Heart right ventricle (tissue), 16 donors: ENCODE results near the gene PRDM2. TPM values are rescaled to one million over a fixed set of nuclear protein-coding genes. Genes with fewer than 3 reads are reported as not detected.

Source experiments
- ATAC-seq, 8 donors: fragments of 200-7000 bp; cut with Tn5 transposase; one replicate each; pipeline ENCODE4 v1.9.1; 2020; ENCODE audit warnings: mild to moderate bottlenecking in 8 of 8, moderate library complexity in 8 of 8, moderate number of reproducible peaks in 1 of 8
- DNase-seq, 2 donors: peaks; one replicate each; pipeline ENCODE4 v3.0.0-alpha.2; 2020
- H3K27ac ChIP-seq, 10 donors: fragments of 200-600 bp; sonication (generic) in 2 of 10; one replicate each; pipeline versions ENCODE4 v1.5.0 to v1.8.0; 2020 to 2022; ENCODE audit warnings: mild to moderate bottlenecking in 3 of 10
- H3K27me3 ChIP-seq, 7 donors: fragments of 200-600 bp; one replicate each; pipeline ENCODE4 v1.8.0; 2021 to 2022; ENCODE audit warnings: mild to moderate bottlenecking in 2 of 7
- H3K36me3 ChIP-seq, 9 donors: fragments of 200-600 bp; sonication (generic) in 1 of 9; one replicate each; pipeline versions ENCODE4 v1.5.0 to v1.8.0; 2020 to 2022; ENCODE audit warnings: mild to moderate bottlenecking in 2 of 9
- H3K4me1 ChIP-seq, 9 donors: fragments of 200-600 bp; sonication (generic) in 1 of 9; one replicate each; pipeline versions ENCODE4 v1.5.0 to v1.8.0; 2020 to 2022; ENCODE audit warnings: mild to moderate bottlenecking in 4 of 9
- H3K4me3 ChIP-seq, 10 donors: fragments of 200-600 bp; sonication (generic) in 2 of 10; one replicate each; pipeline versions ENCODE4 v1.5.0 to v1.8.0; 2020 to 2022; ENCODE audit warnings: mild to moderate bottlenecking in 7 of 10, moderate library complexity in 2 of 10
- H3K9me3 ChIP-seq, 11 donors: fragments of 200-600 bp in 10 of 11; sonication (generic) in 2 of 11; one replicate each; pipeline versions ENCODE4 v1.5.0 to v1.8.0; 2013 to 2022; ENCODE audit warnings: mild to moderate bottlenecking in 2 of 11, control low read depth in 1 of 11, moderate library complexity in 1 of 11
- WGBS, 2 donors: extraction: QIAGEN DNeasy Blood & Tissue Kit; methylation state at CpG; one replicate each; pipeline ENCODE4 v1.1.7; 2013; ENCODE audit warnings: inconsistent platforms in 1 of 2; 5-methylcytosine and 5-hydroxymethylcytosine counted together
- intact Hi-C, 10 donors: fragments of 100-400 bp; cut with DNase I; formaldehyde crosslinking; loops; one replicate each; pipeline versions ENCODE4 v1.11.1 to v1.14.2; 2022
- polyA plus RNA-seq, 2 donors: library from polyadenylated mRNA; stranded (reverse); fragments of 200-250 nt; gene quantifications; one replicate each; pipeline ENCODE4 v1.2.3, GENCODE V29; 2013
- total RNA-seq, 10 donors: library from RNA; stranded (reverse); fragmentation: NEBNext Ultra II Directional in 3 of 10; extraction: Animal tissue kit (Norgen Biotek cat#: 25700) in 3 of 10; gene quantifications; one replicate each; pipeline versions ENCODE4 v1.2.1 to v1.2.4, GENCODE V29; 2021 to 2023
- TF ChIP-seq, protein P1 (sequence below), 9 donors: fragments of 200-600 bp; sonication (generic) in 2 of 9; IDR thresholded peaks; one replicate each; pipeline versions ENCODE4 v1.5.0 to v1.8.0; 2021 to 2022; ENCODE audit warnings: antibody characterized with exemption in 9 of 9, mild to moderate bottlenecking in 5 of 9, moderate library complexity in 1 of 9
- donor health status: Arrhythmogenic right ventricular cardiomyopathy.
- donor health status: ischemic (EF 13 %, LVEDD 7.1; RV severe dilation, severe dysfunction).
- donor health status: healthy with polysubstance abuse.
- donor health status: DM: no; HTN: yes; CAD: no.
- donor health status: DM: no; HTN: no; CAD: no.
- donor health status: ischemic (EF 25% LVEDD 6.9; RV normal size, moderate dysfunction).
- donor health status: ischemic (EF 25% LVEDD 5.7; RV mildly dilated, moderate dysfunction).
- donor health status: healthy.
- donor health status: DM: yes; HTN: yes; CAD: no.
- donor health status: Ischemic cardiomyopathy.
- donor health status: ischemic (EF 35%, LVEDD 5.7; RV mildly dilated, moderate dysfunction).
- donor health status: nonischemic (EF 11% LVEDD 7.7; RV severe dilation, severe dysfunction).
- donor health status: DM: yes; HTN: yes; CAD: no.
- donor health status: PGD.
- donor health status: ischemic (EF 29% LVEDD 5.4; RV normal size, mild dysfunction).
- donor health status: nonischemic (EF 23%, LVEDD 6.1; RV moderate dilation, normal function).

PRDM2 gene
- total and polyA plus RNA-seq, 12 donors, result 10.3 to 57.3 (median 42.4) TPM

DNA sequence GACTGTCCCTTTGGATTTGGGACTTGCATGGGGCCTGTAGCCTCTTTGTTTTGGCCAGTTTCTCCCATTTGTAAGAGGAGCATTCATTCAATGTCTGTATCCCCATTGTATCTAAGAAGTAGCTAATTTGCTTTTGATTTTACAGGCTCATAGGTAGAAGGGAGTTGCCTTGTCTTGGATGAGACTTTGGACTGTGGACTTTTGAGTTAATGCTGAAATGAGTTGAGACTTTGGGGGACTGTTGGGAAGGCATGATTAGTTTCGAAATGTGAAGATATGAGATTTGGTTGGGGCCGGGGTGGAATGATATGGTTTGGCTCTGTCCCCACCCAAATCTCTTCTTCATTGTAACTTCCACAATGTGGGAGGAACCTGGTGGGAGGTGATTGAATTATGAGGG, 151.7 kb downstream of the PRDM2 start:
- TF ChIP-seq, protein P1, sequence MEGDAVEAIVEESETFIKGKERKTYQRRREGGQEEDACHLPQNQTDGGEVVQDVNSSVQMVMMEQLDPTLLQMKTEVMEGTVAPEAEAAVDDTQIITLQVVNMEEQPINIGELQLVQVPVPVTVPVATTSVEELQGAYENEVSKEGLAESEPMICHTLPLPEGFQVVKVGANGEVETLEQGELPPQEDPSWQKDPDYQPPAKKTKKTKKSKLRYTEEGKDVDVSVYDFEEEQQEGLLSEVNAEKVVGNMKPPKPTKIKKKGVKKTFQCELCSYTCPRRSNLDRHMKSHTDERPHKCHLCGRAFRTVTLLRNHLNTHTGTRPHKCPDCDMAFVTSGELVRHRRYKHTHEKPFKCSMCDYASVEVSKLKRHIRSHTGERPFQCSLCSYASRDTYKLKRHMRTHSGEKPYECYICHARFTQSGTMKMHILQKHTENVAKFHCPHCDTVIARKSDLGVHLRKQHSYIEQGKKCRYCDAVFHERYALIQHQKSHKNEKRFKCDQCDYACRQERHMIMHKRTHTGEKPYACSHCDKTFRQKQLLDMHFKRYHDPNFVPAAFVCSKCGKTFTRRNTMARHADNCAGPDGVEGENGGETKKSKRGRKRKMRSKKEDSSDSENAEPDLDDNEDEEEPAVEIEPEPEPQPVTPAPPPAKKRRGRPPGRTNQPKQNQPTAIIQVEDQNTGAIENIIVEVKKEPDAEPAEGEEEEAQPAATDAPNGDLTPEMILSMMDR (IDR thresholded peaks at IDR 0.05), result no peak
- WGBS, 2 donors, result 65 to 81% methylated on average over 2 of the region's 2 CpGs

DNA sequence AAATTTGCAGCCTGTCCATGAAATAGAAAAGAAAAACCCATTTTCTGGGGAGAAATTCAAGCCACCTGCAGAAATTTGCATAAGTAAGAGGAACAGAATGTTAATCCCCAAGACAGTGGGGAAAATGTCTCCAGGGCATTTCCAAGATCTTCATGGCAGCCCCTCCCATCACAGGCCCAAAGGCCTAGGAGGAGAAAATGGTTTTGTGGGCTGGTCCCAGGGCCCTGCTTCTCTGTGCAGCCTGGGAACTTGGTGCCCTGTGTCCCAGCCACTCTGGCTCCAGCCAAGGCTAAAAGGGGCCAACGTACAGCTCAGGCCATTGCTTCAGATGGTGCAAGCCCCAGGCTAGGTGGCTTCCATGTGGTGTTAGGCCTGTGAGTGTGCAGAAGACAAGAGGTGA, 155.6 kb downstream of the PRDM2 start:
- Histone ChIP-seq H3K36me3 (no peaks in the 10 kb centered on the region), H3K4me1 (no peaks in the 10 kb centered on the region), H3K4me3 (no peak overlapping the region), H3K9me3 (peaks cover 0 to 23% (median 0%) of the 10 kb centered on the region in 11 donors), H3K27ac (no peak overlapping the region), H3K27me3 (no peaks in the 10 kb centered on the region)
- intact Hi-C loops, result no loop called here
- WGBS, 2 donors, result 57 to 68% methylated on average over 1 of the region's 1 CpG
- DNase-seq (no peak), ATAC-seq (no peak)
- TF ChIP-seq, protein P1 (IDR thresholded peaks at IDR 0.05), result no peak

More for the DNA sequence above, 151.7 kb downstream of the PRDM2 start:
- ATAC-seq (no peak), DNase-seq (no peak)
- H3K27me3 ChIP-seq, result no peaks in the 10 kb centered on the region
- intact Hi-C loops, result no loop called here
- H3K27ac ChIP-seq, result no peak overlapping the region
- H3K36me3 ChIP-seq, result no peaks in the 10 kb centered on the region
- peaks cover 0 to 12% (median 0%) of the 10 kb centered on the region in 11 donors for H3K9me3 ChIP-seq
- H3K4me3 ChIP-seq, result no peak overlapping the region
- no peaks in the 10 kb centered on the region for H3K4me1 ChIP-seq

DNA sequence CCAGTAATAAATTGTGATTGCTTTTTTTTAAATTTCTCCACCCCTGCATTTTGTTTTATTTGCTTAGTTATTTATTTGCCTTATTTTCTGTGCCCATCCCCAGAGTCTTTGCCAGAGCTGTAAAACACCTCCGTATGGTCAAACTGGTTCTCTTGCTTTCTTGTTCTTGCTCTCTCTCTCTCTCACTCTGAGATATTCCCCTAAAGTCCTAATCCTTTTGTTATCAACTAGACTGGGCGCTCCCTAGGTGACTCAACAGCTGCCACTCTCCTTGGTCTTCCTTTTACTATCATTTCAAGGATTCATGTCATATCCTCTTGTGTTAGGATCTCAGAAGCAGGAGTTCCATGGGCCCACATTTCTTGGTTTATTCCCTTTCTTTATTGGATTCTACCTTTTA, 160.0 kb downstream of the PRDM2 start:
- Histone ChIP-seq H3K9me3 (peaks cover 0 to 23% (median 0%) of the 10 kb centered on the region in 11 donors), H3K27ac (no peak overlapping the region), H3K36me3 (no peaks in the 10 kb centered on the region), H3K4me3 (no peak overlapping the region), H3K4me1 (no peaks in the 10 kb centered on the region), H3K27me3 (peaks cover 0 to 24% (median 3%) of the 10 kb centered on the region in 7 donors)
- TF ChIP-seq, protein P1 (IDR thresholded peaks at IDR 0.05), result no peak
- ATAC-seq, result no peak
- no peak for DNase-seq
- intact Hi-C loops, result no loop called here
- 46 to 60% methylated on average over 2 of the region's 2 CpGs for WGBS, 2 donors

GRCh38 chr1:13864760-13865159, 164.8 kb downstream of the PRDM2 start:
- Histone ChIP-seq H3K4me1 (no peaks in the 10 kb centered on the region), H3K4me3 (no peak overlapping the region), H3K9me3 (no peaks in the 10 kb centered on the region), H3K27ac (no peak overlapping the region), H3K36me3 (no peaks in the 10 kb centered on the region), H3K27me3 (peaks cover 0 to 24% (median 3%) of the 10 kb centered on the region in 7 donors)
- TF ChIP-seq, protein P1 (IDR thresholded peaks at IDR 0.05), result no peak
- WGBS, 2 donors, result 91 to 95% methylated on average over 5 of the region's 5 CpGs
- no peak for DNase-seq
- no peak for ATAC-seq
- intact Hi-C loops, result no loop called here
